ENCODE results near the gene PFKM.

DNA sequence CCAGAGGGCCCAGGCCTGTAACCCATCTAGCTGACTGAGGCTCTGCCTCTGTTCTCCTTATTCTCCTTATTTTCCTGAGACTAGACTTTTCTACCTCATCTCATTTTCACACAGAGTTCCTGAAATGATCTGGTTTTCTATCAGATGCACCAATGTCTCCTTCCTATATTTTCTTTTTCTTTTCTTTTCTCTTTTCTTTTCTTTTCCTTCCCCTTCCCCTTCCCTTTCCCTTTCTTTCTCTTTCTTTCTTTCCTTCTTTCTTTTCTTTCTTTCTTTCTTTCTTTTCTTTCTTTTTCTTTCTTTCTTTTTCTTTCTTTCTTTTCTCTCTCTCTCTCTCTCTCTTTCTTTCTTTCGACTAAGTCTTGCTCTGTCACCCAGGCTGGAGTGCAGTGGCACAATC is 61.3 kb downstream of the PFKM start:
- TF ChIP-seq POLR2AphosphoS5 (IDR thresholded peaks at IDR 0.05; ENCODE audit: borderline replicate concordance, low read depth, low read length) (no peak), EZH2 (IDR thresholded peaks at IDR 0.05) (no peak)

Measured in SK-N-MC (cell line).